Stimulated activated CD4-positive, alpha-beta T cell treated with anti-CD3 and anti-CD28 coated beads, TNF-alpha, amount 100 ng/mL, for 48 hours (primary cell): Measurements from ENCODE around the gene ZNF607.
A peak's percentile ranks its signal among the peaks of the same experiment; 100 is the strongest.
"Not testable (repeated sequence)": the region's sequence is repeated elsewhere in the genome, so short reads cannot be mapped to it uniquely, and the experiment has no call there.

Experiments
- DNase-seq, 3 donors: peaks; one replicate each; pipeline ENCODE4 v3.0.0-alpha.2; 2020; ENCODE audit warnings: low read depth in 3 of 3

The ZNF607 gene

DNA sequence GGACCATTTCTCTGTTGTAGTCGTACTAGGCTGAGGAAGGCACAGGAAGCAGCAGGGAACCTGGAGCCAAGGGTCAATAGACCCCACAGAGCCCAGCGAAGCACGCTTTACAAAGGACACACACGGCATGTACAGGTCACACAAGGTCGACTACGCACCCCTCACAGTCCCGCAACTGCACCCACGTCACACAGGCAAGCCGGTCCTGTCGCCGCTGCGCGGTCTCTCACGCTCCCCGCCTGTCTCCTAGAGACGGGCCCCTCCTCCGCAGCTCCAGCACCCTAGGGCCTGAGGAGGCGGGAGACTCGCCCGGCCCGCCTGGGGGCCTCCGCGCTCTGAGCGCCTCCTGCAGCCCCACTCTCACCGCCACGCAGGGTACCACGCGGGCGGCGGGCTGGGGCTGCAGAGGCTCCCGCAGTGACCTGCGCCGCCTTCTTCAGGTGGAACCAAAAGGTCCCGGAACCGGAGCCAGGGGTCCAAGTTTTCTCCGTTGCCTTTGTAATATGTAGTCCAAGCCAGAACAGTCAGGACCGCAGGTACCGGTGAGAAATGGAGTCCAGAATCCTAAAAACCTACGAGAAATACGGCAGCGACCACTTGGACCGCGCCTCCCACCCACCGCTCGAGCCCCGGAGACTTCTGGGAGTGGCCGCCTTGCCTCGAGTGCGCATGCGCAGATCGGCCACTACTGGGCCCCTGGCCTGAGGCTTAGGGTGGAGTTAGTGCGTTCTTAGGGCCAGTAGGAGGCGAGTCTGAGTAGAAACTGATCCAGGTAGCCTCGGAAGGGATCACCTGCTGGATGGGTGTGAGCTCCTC is at the start of gene ZNF607:
ZNF607 (minus strand) TSS at position 651 of the 816 bp plus-strand sequence. CDS start 8,143 bp downstream, outside the sequence.
- peak; percentile 69 to 82 (median 81) for DNase-seq

DNA sequence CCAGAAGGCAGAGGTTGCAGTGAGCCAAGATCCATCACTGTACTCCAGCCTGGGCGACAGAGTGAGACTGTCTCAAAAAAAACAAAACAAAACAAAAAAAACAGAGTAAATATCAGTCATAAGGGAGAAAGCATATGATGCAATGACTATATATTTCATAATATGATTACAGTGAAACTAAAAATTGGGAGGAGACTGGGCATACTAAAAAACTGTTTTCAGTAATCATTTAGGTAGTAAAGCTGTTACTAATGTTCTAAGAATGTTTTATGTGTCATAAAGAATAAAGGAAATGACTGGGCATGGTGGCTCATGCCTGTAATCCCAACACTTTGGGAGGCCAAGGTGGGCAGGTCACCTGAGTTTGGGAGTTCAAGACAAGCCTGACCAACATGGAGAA is 43.9 kb upstream of the ZNF607 start:
- DNase-seq, result no peak

DNA sequence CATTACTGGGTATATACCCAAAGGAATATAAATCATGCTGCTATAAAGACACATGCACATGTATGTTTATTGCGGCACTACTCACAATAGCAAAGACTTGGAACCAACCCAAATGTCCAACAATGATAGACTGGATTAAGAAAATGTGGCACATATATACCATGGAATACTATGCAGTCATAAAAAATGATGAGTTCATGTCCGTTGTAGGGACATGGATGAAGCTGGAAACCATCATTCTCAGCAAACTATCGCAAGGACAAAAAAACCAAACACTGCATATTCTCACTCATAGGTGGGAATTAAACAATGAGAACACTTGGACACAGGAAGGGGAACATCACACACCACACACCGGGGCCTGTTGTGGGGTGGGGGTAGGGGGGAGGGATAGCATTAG is 38.1 kb upstream of the ZNF607 start:
- DNase-seq, result not testable (repeated sequence)

DNA sequence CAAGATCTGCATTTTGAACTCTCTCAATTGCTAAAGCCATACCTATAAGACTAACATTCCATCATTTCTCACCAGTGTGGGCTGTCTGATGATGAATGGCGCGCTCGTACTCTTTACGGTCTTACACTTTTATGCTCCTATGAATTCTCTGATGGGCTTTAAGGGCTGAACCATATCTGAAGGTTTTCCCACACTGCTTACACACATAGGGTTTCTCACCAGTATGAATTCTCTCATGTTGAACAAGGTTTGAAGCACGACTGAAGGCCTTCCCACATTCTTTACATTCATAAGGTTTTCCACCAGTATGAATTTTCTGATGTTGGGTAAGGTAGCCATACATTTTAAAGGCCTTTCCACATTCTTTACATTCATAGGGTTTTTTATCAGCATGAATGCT is 18.8 kb upstream of the ZNF607 start:
- no peak for DNase-seq

DNA sequence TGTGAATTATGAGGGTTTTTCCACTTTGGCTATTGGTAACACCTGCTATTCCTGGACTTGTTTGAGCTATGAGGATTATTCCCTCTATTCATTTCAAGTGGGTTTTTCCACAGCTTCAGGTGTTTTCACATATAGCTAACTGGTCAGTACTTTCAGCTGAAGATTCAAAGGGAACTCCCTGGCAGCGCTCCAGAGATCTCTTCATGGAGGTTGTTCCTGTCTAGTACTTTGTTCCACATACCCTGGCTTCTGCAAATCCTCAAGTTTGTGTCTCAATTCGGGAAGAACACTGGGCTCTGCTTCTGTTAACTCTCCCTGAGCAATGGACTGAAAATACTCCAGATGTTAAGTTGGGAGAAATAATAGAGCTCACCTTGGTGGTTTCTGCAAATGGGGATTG is 5.6 kb upstream of the ZNF607 start:
- no peak for DNase-seq

DNA sequence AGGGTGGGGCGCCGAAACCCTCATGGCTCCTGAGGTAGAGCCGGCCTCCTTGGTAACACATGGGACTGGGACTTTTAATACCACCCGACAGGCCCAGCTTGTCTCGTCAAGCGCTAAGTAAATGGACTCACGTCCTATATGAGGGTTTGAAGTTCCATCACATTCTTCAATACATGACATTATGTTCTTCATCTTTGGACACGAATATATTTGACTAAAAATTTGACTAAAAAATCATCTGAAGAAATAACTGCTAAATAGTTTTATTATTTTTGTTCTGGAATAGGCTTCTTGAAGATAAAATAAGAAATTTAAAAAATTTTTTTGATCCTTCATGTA is 335 bp upstream of the ZNF607 start:
- DNase-seq, result no peak

DNA sequence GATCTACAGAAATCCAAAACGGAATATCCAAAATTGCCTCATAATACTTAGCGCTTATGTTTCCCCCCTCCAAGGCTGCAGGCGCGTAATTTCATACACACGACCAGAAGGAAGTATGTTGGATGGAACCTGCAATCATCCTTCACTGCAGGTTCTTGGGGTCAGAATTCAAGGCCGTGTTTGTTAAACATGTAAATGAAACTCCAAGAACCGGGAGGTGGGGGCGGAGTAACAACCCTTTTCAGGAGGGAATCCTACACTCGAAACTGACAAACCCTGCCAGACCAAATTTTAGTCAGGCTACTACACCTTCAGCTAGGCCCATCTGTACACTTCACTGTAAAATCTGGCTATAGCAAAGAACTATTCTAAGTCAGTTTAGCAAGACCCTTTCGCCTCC is 1.3 kb downstream of the ZNF607 start:
- no peak for DNase-seq

DNA sequence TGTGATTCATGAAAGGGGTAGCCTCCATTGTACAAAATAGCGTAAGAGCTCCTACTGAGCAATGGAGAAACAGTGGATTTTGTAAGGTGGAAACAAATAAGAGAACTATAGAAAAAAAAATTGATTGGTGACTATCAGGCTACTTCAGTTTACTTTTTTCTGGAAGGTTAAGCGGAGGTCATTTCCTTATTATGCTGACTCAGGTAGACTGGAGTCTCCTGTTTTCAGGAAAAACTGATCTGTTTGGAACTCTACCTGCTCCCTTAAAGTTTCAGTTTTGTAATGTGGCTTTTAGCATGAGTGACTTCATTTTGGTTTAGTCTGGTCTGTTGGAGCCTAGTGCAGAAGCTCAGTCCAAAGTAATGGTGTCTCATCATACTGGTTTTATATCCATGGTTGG is 3.4 kb downstream of the ZNF607 start:
- no peak for DNase-seq

DNA sequence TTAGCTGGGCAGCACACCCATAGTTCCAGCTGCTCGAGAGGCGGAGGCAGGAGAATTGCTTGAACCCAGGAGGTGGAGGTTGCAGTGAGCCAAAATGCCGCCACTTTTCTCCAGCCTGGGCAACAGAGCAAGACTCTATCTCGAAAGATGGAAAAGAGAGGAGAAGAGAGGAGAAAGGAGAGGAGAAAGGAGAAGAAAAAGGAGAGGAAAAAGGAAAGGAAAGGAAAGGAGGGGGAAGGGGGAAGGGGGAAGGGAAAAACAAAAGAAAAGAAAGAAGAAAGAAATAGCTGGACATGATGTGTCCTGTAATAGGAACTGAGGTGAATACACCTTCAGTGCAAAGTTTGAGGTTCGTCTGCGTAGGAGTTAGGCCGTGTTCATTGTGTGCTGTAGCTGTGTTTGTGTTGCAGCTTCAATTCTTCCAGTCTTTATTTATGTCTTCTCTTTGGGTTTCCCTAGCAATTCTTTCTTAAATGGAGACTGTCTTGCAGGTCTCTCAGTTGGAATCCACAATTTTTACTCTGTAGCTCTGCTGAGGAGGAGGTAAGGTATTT is 13.4 kb downstream of the ZNF607 start:
- no peak for DNase-seq

DNA sequence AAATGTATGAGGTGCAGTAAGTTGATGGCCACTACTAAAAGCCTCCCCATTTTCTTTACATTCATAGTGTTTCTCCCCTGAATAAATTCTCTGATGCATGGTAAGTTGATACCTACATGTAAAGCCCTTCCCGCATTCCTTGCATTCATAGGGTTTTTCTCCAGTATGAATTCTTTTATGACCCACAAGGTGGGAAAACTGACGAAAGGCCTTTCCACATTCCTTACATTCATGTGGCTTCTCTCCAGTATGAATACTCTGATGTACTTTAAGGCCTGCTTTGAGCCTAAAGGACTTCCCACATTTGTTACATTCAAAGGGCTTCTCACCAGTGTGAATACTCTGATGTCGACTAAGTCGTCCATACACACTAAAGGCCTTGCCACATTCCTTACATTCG is 20.5 kb downstream of the ZNF607 start:
- no peak for DNase-seq

DNA sequence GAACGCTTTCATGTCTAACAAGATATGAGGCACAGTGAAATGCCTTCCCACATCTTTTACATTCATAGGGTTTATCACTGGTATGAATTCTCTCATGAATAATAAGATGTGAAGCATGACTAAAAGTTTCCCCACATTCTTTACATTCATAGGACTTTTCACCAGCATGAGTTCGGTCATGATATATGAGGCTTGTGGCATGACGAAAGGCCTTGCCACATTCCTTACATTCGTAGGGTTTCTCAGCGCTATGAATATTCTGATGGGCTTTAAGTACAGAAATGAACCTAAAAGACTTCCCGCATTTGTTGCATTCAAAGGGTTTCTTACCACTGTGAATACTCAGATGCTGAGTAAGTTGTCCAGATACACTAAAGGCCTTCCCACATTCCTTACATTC is 21.3 kb downstream of the ZNF607 start:
- DNase-seq, result no peak

DNA sequence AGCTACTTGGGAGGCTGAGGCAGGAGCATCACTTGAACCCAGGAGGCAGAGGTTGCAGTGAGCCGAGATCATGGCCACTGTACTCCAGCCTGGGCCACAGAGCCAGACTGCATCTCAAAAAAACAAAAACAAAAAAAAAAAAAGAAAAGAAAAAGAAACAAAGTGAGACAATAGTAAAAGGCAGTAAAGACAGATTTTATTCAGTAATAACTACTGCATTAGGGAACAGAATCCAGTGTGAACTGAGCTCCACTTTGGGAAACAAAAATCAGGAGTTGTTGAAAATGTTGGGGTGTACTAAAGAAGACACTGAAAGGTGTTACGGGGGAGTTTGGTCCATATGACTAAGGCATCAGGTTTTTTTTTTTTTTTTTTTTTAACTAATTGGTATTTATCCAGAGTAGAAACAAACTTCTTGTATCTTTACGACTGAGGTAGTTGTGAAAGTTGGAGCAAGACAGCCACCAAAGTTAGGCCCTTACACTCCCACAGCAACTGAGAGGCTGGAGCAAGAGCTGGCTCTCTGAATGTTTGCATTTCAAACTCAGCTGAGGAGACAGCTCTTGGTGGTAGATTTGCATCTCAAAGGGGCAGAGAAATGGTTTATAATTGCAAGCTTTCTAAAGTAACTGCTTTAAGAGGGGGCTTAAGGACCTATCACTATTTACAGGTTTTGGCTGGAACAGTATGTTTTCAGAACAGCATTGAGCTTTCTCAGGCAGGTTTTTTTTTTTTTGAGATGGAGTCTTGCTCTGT is 24.2 kb downstream of the ZNF607 start:
- no peak for DNase-seq

DNA sequence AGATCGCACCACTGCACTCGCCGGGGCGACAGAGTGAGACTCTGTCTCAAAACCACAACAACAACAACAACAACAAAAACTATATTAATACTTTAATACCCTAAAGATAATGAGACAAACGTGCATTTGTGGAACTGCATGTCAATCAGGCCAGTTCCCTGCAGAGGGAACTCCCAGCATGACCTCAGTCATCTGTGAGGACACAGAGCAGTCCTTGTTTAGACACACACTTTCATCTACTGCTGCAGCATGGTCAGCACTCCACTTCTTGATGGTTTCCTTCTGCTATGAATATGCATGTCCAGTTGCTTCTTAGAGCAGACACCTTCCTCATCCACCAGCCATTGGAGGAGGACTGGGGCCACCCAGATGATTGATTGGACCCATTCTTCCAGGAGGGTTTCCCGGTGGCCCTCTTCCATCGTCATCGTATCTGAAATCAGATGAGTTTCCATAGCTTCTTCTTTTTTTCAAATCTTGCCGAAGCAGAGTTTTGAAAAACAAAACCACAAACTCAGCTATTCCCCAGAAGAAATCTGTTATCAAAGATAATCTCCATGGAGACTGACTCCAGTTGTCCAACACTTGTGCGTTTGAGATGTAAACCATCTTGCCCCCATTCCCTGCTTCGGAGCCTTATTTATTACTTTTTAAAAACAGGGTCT is 26.5 kb downstream of the ZNF607 start:
- no peak for DNase-seq

DNA sequence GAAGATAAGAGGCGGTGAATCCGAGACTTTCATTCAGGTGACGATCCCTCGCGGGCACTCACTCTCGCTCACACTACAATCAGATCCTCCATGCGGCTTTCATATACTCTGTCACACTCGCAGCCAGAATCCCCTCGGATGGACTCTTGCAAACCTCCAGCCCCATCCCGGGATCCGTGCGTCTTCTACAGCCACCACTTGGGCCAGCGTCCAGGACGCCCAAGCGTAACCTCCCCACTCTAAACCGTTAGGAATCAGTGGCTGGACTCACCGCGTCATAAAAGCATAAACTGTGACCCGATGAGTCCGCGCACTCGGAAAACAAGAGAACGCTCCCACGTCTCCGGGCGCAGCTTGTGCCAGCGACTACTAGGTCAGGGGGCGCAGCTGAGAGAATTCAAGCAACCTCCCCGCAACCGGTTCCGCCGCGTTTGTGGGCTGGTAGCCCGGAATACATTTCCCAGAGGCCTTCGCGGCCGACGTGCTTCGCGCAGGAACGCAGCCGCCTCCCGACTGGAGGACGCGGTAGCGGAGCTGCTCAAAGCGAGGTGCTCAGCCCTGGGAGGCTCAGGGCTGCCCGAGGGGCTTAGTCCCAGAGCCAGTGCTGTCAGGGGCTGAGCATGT is 27.6 kb downstream of the ZNF607 start:
- peak; percentile 47 to 65 (median 62) for DNase-seq

DNA sequence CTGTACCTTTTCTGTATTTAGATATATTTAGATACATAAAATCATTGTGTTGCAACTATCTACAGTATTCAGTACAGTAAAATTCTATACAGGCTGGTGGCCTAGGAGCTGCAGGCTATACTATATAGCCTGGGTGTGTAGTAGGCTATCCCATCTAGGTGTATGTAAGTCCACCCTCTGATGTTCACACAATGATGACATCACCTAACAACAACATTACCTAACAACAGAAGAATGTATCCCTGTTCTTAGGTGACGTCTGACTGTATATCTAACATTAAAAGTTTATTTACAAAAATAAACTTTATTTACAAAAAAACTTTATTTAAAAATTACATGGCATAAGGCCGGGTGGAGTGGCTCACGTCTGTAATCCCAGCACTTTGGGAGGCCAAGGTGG is 36.0 kb downstream of the ZNF607 start:
- no peak for DNase-seq

DNA sequence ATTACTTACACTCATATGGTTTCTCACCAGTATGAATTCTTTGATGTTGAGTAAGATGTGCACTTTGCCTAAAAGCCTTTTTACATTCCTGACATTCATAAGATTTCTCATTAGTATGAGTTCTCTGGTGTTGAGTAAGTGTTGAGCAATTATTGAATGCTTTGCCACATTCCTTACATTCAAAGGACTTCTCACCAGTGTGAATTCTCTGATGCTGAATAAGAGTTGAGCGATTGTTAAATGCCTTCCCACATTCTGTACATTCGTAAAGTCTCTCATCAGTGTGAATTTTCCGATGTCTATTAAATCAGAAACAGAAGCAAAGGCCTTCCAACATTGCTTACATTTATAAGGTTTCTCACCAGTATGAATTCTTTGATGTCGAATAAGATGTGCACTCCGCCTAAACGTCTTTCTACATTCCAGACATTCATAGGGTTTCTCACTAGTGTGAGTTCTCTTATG is 50.1 kb downstream of the ZNF607 start:
- DNase-seq, result no peak

DNA sequence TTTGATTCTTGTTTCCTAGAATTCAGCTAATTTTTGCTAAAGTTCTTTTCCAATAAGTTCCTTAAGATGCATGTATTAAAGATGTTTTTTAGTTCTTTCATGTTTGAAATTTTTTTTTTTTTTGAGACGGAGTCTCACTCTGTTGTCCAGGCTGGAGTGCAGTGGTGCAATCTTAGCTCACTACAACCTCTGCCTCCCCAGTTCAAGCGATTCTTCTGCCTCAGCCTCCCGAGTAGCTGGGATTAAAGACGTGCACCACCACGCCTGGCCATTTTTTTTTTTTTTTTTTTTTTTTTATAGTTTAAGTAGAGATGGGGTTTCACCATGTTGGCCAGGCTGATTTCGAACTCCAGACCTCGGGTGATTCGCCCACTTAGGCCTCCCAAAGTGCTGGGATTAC is 62.4 kb downstream of the ZNF607 start:
- not testable (repeated sequence) for DNase-seq

DNA sequence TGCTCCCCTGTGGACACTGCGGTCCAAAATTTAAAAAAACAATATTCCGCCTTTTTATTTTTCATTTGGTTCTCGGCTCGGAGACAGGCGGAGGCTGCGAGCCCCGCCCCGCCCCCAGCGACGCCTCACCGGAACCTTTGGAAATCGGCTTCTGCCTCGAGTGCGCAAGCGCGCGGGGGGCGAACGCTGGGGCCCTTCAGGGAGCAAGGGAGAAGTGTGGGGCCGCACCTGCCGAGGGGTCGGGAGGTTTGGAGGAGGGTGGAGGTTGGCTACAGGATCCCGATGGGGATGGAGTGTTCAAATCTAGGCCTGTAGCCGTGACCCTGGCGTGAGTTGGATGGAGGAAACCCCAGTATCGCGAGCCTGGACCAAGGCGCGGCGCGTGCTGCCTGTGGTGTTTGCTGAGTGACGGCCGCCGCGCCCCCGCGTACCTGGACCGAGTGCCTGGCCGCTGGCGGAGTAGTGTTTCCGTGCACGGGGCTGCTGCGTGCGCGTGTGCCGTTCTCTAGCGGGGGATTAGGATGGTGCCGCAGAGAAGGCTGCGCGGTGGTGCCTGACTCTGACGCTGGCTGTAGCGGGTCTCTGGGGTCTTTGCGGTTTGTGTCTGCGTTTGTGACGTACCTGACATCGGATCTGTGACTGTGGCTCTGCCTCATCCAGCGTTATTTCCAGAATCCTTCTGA is 63.7 kb downstream of the ZNF607 start:
- DNase-seq, result peak; percentile 69 to 84 (median 70)

DNA sequence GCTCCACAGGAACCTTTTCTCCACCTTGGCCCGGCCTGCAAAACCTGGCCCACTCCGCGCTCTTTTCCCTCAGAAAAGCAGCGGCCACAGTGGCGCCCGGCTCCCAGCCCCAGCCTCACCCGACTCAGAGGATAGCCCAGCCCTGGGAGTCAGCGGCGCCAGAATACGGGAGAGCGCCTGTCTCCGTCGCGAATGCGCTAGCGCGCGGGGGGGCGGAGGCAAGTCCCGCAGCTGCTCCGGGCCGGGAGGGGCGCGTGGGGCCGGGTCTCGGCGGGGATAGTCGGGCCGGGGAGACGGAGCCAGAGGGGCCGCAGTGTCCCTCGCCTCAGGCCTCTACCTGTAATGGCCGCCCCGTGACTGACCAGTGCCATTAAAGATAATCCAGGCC is 64.3 kb downstream of the ZNF607 start, which contains the start of gene ZFP30:
ZFP30 (minus strand) TSS at position 165 of the 388 bp plus-strand sequence. CDS start 7,643 bp downstream, outside the sequence.
- DNase-seq, result peak; percentile 47 to 71 (median 65)

DNA sequence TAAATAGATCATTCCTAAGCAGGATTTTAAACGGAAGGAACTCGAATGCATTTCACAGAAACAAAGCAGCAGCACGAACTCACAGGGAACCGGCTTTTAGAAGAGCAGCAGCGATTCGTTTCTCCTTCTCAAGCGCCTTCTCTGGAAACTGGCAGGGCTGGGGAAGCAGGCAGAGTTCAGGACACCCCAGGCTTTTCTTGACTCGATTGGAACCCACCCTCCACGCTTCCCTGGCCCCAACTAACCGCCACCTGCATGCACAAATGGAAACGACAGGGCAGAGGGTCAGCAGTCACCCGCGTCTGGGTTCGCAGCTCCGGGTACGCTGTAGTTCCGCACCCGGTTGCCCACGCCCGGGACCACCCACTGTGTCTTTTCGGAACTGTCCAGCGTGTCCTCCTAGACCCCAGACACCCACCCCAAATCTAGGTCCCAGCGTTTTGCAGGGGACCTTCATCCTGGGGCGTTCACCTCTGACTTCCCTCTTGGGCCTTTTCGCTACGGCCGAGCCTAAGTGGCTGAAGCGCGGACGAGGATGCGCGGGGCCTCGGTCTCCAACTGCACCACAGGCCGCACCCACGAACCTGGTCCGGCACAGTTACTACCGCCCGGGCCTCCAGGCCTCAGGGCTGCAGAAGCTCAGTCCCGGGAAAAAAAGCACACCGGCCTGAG is 64.8 kb downstream of the ZNF607 start:
- peak in 1 of 3 donors; percentile 21 for DNase-seq
